Medulla oblongata (tissue), 1 donor: ENCODE measurements around the gene BTBD16.
A peak's percentile ranks its signal among the peaks of the same experiment; 100 is the strongest.

Experiments used
- DNase-seq: peaks from one replicate; pipeline ENCODE4 v3.0.0-alpha.2; 2015; ENCODE audit errors: extremely low spot score

BTBD16 gene

GRCh38 chr10:122343135-122343800 lies 72.2 kb downstream of the BTBD16 start:
- no peak for DNase-seq

DNA sequence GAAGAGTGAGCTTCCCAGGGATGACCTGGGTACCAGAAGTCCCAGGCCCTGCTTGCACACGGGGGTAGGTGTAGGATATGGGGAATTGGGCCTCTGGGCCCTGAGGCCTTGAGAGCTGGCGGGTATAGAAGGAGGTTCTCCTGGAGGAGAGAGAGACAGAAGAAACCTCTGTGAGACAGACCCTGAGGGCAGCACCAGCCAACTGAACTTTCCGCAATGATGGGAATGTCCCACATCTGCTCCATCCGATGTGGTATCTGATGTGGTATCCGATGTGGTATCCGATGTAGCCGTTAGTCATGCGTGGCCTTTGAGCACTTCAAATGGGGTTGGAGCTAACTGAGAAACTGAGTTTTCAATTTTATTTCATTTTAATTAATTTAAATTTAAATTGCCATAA lies 72.8 kb downstream of the BTBD16 start:
- DNase-seq = no peak

DNA sequence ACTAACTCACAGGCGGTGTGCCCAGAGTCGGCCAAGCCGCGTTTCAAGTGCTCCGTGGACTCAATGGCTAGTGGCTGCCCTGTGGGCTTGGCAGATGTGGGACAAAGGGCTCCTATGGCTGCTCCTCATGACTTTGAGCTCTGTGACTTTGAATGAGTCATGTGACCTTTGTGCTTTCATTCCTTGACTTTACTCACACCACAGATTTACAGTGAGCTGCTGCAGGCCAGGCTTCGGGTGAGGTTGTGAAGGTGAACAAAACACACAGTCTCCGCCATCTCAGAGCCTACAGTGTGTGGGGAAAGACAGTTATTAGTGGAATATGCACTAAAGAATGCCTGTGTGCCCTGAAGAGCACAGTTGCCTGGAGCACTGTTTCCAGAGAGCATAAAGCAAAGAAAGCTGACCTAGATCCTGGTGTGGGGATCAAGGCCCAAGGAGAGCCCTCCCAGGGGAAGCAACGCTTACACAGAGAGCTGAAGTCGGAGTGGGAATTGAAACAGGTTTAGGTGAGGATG lies 73.7 kb downstream of the BTBD16 start:
- peak; percentile 75 for DNase-seq

DNA sequence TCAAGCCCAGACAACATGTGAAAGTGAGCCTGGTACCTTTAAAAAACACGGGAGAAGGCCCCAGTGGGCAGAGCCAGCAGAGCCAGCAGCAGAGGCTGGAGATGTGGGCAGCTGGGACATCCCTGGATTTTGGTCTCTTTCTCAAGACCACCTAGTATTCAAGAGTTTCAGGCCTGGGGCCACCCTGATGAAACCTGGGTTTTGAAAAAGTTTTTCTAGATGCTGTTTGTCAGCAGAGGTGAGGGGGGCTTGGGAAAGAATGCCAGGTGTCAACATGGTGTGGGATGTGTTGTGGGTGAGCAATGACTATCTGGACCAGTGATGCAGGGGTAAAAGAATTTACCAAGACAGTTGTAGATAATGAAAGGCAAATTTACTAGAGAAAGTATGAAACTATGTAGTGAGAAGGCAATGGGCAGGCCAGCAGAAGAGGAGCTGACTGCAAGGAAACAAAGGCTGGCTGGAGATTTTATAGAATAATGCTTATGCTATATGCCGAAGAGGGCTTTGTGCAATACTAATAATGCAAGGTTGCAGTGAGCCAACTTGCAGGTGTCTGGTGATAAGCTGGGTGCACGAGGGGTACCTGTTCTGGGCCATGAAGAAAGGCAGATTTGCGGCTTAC lies 75.3 kb downstream of the BTBD16 start:
- no peak for DNase-seq

- no peak for DNase-seq
These were observed 76.2 kb downstream of the BTBD16 start for GRCh38 chr10:122347170-122347841.

- DNase-seq = no peak
These were observed 77.4 kb downstream of the BTBD16 start for GRCh38 chr10:122348512-122348911.

- DNase-seq = no peak
These were observed 77.9 kb downstream of the BTBD16 start for GRCh38 chr10:122348935-122349361.

GRCh38 chr10:122349758-122350369 lies 78.8 kb downstream of the BTBD16 start:
- DNase-seq = no peak

DNA sequence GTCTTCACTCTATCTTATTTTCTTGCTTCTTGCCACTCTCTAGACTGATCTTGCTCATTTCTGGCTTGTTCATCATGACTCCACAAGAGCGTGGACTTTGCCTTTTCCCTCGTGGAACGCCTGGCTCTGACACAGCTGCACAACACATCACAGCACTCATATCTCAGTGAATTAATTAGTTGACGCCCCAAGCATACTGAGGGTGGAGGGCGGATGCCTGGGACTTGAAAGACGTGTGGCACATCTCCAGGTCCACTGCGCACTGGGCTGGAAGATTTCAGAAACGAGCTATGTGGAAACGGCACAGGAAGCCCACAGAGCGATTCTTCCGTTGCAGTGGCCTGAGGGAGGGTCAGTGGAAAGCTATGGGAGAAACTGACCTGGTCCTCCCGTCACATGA lies 79.8 kb downstream of the BTBD16 start:
- no peak for DNase-seq

- no peak for DNase-seq
These were observed 81.9 kb downstream of the BTBD16 start for GRCh38 chr10:122352817-122353525.

DNA sequence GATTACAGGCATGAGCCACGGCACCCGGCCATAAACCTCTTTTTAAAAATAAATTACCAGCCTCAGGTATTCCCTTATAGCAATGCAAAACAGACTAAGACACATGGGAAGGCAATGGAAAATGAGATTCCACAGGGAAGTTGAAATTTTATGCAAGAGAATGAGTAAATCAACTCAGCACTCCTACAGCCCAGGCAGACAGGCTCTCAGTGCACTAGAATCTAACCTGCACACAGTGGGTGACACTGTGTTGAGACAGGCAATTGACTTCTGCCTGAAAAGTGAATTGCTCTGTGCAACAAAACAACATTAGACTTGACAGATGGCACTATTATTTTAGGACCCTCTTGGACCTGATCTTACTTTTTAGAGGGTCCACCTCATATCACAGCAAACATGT lies 83.3 kb downstream of the BTBD16 start:
- DNase-seq = no peak

GRCh38 chr10:122357685-122358084 lies 86.6 kb downstream of the BTBD16 start:
- no peak for DNase-seq

DNA sequence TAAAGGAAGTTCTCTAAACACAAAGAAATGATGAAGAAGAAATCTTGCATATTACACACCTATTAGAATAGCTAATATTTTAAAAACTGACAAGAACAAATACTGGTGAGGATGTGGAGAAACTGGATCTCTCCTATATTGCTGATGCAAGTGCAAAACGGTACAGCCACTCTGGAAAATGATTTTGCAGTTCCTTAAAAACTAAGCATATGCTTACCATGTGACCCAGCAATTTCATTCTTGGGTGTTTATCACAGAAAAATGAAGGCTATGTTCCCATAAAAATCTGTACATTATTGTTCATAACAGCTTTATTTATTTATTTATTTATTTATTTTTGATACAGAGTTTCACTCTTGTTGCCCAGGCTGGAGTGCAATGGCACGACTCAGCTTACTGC lies 88.5 kb downstream of the BTBD16 start:
- no peak for DNase-seq

- DNase-seq = no peak
These were observed 90.0 kb downstream of the BTBD16 start for GRCh38 chr10:122361046-122361445.

DNA sequence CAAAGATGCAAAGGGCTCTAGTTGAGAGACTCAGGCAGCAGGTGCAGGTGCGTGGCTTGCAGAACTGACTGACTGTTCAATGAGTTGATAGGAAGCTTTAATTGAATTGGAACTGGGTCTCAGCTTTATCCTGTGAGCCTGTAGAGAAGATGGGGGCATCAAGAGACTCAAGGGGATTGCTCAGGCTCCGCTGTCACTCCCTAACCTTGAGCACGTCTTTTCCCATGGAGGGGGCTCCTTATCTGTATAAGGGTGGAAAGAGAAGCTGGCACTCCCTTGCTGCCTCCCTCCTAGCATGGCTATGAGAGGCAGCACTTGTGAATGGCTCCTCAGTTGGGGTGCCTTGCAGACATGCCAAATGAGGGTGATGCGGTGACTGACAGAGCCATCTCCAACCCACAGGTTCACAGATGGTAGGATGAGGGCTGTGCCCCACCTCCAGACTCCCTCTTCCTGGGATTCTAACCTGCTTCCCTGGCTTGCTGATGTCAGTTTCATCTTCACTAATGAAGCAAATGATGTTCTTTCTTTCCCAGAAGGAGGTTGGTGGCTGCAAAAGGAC lies 91.0 kb downstream of the BTBD16 start:
- DNase-seq = no peak

DNA sequence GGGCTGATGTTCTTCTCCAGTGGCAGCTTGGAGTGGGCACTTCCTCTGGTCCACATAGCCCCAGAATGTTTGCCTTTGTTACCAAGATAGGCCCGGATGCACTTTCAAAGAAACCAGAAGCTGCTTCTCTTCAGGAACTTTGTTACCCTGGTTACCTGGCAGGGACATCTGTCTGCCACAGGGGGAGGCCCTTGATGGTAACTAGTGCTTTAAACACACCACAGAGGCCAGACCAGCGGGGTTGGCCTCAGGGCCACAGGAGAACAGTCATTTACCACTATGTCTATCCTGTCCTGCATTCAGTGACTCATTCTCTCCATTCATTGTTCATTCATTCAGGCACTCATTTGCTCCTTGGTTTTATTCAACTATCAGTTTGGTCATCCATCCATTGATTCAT lies 91.5 kb downstream of the BTBD16 start:
- DNase-seq = no peak

- DNase-seq = no peak
These were observed 92.2 kb downstream of the BTBD16 start for GRCh38 chr10:122363311-122363710.

DNA sequence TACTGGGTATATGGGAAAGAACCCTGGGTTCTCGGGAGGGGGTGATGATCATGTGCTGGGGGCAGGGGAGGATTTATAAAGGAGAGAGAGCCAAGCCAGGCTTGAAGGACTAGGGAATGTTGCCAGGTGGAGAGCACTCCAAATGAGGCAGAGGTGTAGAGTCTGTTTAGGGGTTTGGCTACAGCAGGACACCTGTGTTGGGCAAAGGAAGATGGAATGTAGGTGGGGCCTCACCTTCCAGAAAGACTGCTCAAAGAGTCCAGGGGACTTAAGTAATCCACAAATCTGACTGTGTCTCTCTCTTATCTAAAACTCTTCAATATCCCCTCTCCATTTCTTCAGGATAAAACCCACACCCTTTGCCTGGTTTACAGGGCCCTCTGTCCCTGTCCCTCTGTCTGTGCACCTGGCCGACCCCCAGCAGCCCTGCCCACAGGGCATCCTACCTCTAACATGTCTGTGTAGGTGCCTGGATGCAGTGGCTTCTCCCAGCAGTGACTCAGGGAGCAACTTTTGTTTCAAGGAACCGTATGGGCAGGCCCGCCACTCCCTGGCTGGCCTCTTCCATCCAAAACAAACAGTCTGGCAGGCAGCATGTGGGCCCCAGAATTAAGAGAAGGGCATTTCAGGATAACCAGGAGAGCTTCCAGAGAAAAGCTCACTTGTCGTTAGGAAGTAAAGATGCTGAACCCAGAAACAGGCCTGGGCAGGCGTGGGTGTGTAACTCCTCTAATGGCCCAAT lies 92.8 kb downstream of the BTBD16 start:
- DNase-seq = no peak

DNA sequence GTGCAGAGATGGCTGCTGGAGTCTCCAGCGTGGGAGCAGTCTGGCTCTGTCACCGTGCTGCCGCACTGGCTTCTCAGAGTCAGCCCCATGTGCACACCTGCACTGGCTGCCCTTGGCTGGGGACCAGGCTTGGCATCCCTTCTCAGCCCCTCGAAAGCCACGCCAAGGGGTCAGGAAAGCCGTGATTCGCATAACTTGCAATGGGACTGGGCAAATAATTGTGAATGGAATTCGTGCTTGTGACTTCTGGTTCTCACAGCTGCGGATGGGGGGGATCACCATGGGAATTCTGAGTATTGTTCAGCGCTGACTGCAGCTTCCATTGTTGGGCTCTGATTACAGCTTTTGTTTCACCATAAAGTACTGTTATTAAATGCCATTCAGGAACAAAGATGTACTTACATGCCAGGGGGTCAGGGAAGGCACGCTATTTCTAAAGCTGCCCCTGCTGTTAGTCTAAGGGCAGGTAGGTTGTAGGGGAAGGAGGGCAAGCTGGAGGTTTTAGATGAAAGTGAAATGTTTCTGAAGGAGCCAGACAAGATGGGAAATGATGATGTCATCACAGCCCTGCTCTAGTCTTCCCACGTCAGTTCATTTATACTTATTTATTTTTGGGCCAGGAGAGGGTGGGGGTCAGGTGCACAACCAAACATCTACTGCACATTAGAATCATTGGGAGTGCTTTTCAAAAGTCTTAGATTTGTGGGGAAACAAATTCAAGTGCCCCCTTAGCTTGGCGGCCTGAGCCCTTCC lies 97.6 kb downstream of the BTBD16 start:
- DNase-seq = peak; percentile 83

DNA sequence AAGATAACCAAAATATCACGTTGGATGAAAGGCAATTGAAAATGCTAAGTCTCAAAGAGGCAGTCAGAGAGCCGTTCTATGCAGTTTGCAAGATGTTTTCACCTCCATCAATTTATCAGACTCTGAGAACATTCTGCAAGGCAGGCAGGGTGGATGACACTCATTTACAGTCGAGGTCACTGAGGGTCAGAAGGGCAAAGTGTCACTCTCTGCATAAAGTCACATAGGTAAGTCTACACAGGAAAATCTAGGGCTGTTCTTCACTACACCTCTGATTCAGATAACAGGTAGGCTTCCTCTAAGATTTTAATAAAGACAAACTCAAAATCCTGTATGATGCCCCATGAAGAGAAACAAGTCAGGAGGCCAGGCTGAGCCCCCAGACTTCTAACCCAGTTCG lies 102.0 kb downstream of the BTBD16 start:
- no peak for DNase-seq
